ENCODE measurements around the gene SNRPB2. TPM values are rescaled to one million over a fixed set of nuclear protein-coding genes. Genes with fewer than 3 reads are reported as not detected.
A peak's percentile ranks its signal among the peaks of the same experiment; 100 is the strongest.

SNRPB2 gene
- total RNA-seq, 4 donors from 2014 or later, result 18.0 to 30.1 (median 20.7) TPM

GRCh38 chr20:16710781-16711180 is 19.0 kb upstream of the SNRPB2 start:
- TF ChIP-seq CTCF (IDR thresholded peaks at IDR 0.05) (no peak), EP300 (IDR thresholded peaks at IDR 0.05) (no peak), POLR2A (IDR thresholded peaks at IDR 0.05) (no peak)
- no peak for DNase-seq (ENCODE audit: low spot score in 2 of 2)
- WGBS, 2 donors, result 94 to 98% methylated on average over 3 of the region's 3 CpGs
- Histone ChIP-seq H3K4me3 (no peak overlapping the region), H3K4me1 (peaks cover 0 to 9% (median 2%) of the 10 kb centered on the region in 4 donors), H3K27me3 (no peaks in the 10 kb centered on the region), H3K36me3 (no peaks in the 10 kb centered on the region), H3K9me3 (no peaks in the 10 kb centered on the region), H3K27ac (no peak overlapping the region)

- H3K4me1 ChIP-seq, result peaks cover 0 to 9% (median 2%) of the 10 kb centered on the region in 4 donors
- TF ChIP-seq CTCF (IDR thresholded peaks at IDR 0.05), result no peak
- no peak for TF ChIP-seq POLR2A (IDR thresholded peaks at IDR 0.05)
- TF ChIP-seq EP300 (IDR thresholded peaks at IDR 0.05), result no peak
- H3K27ac ChIP-seq, result peak overlapping the region in 2 of 4 donors; percentile 49 to 59
- no peak for DNase-seq (ENCODE audit: low spot score in 2 of 2)
- no peaks in the 10 kb centered on the region for H3K9me3 ChIP-seq
- H3K4me3 ChIP-seq, result no peak overlapping the region
- 63 to 65% methylated on average over 4 of the region's 4 CpGs for WGBS, 2 donors
- no peaks in the 10 kb centered on the region for H3K27me3 ChIP-seq
- H3K36me3 ChIP-seq, result no peaks in the 10 kb centered on the region
Observed at GRCh38 chr20:16711661-16712258, 18.1 kb upstream of the SNRPB2 start.

GRCh38 chr20:16712511-16712947 is 17.3 kb upstream of the SNRPB2 start:
- no peak for DNase-seq (ENCODE audit: low spot score in 2 of 2)
- Histone ChIP-seq H3K4me3 (no peak overlapping the region), H3K27ac (peak overlapping the region in 2 of 4 donors; percentile 49 to 59), H3K36me3 (no peaks in the 10 kb centered on the region), H3K27me3 (no peaks in the 10 kb centered on the region), H3K4me1 (peaks cover 0 to 9% (median 2%) of the 10 kb centered on the region in 4 donors), H3K9me3 (no peaks in the 10 kb centered on the region)
- 20 to 32% methylated on average over 6 of the region's 6 CpGs for WGBS, 2 donors
- no peak for TF ChIP-seq EP300 (IDR thresholded peaks at IDR 0.05)
- TF ChIP-seq CTCF (IDR thresholded peaks at IDR 0.05), result no peak
- no peak for TF ChIP-seq POLR2A (IDR thresholded peaks at IDR 0.05)

- H3K4me1 ChIP-seq, result peaks cover 0 to 9% (median 2%) of the 10 kb centered on the region in 4 donors
- no peak for TF ChIP-seq EP300 (IDR thresholded peaks at IDR 0.05)
- TF ChIP-seq POLR2A (IDR thresholded peaks at IDR 0.05), result no peak
- TF ChIP-seq CTCF (IDR thresholded peaks at IDR 0.05), result no peak
- peak overlapping the region in 2 of 4 donors; percentile 49 to 59 for H3K27ac ChIP-seq
- H3K27me3 ChIP-seq, result no peaks in the 10 kb centered on the region
- no peak for DNase-seq (ENCODE audit: low spot score in 2 of 2)
- no peak overlapping the region for H3K4me3 ChIP-seq
- H3K36me3 ChIP-seq, result no peaks in the 10 kb centered on the region
- H3K9me3 ChIP-seq, result no peaks in the 10 kb centered on the region
Observed at GRCh38 chr20:16713066-16713465, 16.8 kb upstream of the SNRPB2 start.

- no peak for DNase-seq (ENCODE audit: low spot score in 2 of 2)
- H3K4me1 ChIP-seq, result peaks cover 0 to 9% (median 0%) of the 10 kb centered on the region in 4 donors
- TF ChIP-seq POLR2A (IDR thresholded peaks at IDR 0.05), result no peak
- TF ChIP-seq EP300 (IDR thresholded peaks at IDR 0.05), result no peak
- no peak for TF ChIP-seq CTCF (IDR thresholded peaks at IDR 0.05)
- H3K4me3 ChIP-seq, result no peak overlapping the region
- no peak overlapping the region for H3K27ac ChIP-seq
- H3K9me3 ChIP-seq, result no peaks in the 10 kb centered on the region
- H3K36me3 ChIP-seq, result no peaks in the 10 kb centered on the region
- 70 to 73% methylated on average over 5 of the region's 5 CpGs for WGBS, 2 donors
- no peaks in the 10 kb centered on the region for H3K27me3 ChIP-seq
Observed at GRCh38 chr20:16714242-16714641, 15.6 kb upstream of the SNRPB2 start.
